Kidney tubule cell (primary cell): ENCODE data around the gene PDK1.
"Not testable (repeated sequence)": the region's sequence is repeated elsewhere in the genome, so short reads cannot be mapped to it uniquely, and the experiment has no call there.

ENCODE experiments used
- DNase-seq: peaks from one replicate; pipeline ENCODE4 v3.0.0-alpha.2; 2018; ENCODE audit warnings: low spot score

The PDK1 gene

DNA sequence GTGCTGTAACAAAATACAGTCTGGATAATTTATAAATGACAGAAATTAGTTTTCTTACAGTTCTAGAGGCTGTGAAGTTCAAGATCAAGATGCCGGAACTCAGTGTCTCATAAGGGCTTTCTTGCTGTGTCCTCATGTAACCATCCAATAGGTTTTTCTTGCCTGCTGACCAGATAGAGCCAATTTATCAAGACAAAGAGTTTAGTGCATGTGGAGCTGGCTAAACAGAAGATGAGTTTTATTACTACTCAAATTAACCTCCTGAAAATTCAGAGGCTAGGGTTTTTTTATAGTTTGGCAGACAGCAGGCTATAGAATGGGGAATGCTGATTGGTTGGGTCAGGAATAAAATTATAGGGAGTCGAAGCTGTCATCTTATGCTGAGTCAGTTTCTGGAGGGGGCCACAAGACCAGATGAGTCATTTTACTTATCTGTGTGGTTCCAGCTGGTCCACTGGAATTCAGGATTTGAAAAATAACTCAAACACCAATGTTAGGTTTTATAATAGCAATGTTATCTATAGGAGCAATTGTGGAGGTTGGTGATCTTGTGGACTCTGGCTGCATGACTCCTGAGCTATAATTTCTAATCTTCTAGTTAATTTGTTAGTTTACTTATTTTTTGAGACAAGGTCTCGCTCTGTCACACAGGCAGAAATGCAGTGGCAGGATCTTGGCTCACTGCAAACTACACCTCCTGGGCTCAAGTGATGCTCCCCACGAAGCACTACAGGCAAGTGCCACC lies 3.2 kb upstream of the PDK1 start:
- peak; percentile 69 for DNase-seq

DNA sequence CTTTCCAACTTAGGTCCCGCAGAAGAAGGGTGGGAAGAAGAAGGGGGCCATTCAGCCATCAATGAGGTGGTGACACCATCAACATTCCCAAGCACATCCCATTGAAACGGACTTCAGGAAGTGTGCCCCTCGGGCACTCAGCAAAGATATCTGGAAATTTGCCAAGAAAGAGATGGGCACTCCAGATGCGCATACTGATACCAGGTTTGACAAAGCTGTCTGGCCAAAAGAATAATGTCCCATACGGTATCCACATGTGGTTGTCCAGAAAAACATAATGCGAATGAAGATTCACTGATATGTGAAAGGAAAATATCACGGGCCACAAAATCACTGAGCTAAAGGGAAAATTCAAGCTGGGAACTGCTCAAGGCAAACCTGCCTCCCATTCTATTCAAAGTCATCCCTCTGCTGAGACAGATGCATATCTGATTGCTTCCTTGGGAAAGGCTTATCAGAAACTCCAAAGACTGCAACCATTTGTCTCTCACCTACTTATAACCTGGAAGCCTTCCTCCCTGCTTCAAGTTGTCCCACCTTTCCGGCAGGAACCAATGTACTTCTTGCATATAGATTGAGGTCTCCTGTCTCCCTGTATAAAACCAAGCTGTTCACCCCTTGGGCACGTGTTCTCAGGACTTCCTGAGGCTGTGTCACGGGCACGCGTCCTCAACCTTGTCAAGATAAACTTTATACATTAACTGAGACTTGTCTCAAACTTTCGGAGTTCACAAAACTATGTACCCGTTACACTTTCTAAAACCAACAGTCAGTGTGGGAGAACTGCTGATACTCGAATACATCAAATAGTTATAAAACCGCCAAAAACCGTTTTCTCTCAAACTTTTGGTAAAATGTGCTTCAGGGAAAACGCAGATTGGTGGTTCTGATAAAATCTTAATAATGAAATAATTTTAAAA lies 1.3 kb upstream of the PDK1 start:
- peak; percentile 20 for DNase-seq

GRCh38 chr2:172555272-172555521 lies 693 bp upstream of the PDK1 start:
- no peak for DNase-seq

DNA sequence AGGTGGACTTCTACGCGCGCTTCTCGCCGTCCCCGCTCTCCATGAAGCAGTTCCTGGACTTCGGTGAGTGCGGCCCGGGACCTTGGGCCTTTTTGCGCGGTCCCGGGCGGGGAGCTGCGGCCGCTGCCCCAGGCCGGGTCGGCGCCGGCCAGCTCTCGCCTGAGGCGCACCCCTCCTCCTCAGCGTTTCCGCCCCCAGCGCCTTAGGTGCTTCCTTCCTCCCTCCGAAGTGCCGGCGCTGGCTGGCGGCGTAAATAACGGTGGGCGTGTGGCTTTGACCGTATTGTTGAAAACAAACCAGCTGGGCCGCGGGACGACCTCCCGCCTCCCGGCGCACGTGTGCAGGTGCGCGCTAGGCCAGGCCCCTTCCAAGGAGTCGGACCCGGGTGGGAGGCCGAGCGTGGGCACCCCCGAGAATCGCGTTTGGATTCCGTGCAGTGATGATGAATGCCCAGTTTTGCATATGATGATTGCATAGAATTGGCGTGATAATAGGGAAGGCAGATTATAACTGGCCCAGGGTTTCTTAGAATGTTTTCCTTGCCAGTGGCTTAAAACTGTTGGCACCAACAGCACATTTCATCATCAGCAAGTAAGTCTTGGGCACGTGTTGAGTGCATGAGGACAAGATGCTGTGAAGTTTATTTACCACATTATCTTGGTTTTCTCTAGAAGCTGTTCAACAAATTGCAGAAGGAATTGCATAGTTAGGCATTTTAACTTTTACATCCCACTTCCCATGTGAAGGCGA lies 569 bp downstream of the PDK1 start:
- peak; percentile 80 for DNase-seq

GRCh38 chr2:172558372-172558771 lies 2.5 kb downstream of the PDK1 start:
- DNase-seq = no peak

DNA sequence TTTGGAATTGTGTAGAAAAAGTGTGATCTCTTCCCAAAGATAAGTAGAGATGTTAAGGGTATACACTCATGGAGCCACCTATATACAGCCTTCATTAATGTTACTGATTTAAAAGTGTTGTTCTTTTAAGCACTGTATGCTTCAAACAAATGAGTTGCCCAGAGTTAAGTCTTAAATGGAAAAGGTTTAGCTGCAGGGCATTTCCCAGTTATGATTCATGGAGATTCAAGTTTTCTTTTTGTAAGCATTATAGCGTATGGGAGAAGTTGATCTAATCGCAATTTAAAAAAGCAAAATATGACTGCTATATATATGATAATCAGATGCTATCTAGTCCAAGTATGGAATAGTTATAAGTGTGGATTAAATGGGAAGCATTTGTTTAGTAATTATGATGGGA lies 4.8 kb downstream of the PDK1 start:
- DNase-seq = no peak

DNA sequence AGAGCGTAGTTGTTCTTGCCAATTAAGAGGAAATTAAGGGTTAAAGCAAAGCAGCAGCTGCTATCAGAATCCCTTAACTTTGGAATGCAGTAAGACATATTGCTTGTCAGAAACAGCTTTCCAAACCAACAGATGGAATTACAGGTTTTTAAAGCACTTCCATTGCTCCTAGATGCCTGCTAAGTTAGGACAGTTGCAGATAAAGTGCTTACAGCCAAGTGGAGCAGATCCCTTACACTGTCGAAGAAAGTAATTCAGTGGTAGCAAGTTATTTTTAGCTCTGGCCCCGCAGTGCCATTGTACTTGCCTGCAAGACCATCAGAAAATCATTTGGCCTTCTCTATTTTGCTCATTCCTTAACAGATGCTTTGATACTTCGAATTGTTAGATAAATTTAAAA lies 5.4 kb downstream of the PDK1 start:
- DNase-seq = no peak

GRCh38 chr2:172562298-172562697 lies 6.4 kb downstream of the PDK1 start:
- DNase-seq = no peak

GRCh38 chr2:172564376-172564775 lies 8.5 kb downstream of the PDK1 start:
- DNase-seq = no peak

DNA sequence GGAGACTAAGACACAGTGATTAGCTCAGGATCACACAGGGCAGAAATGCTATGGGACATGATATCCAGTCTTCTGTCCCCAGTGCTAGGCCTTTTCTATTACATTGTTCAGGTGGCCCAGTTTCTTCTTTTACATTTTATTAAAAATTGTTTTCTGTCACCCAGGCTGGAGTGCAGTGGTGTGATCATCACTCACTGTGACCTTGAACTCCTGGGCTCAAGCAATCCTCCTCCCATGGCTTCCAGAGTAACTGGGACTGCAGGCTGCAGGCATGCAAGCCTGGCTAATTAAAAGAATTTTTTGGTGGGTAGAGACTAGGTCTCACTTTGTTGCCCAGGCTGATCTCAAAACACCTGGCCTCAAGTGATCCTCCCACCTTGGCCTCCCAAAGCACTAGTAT lies 15.4 kb downstream of the PDK1 start:
- DNase-seq = no peak

GRCh38 chr2:172572981-172573380 lies 17.1 kb downstream of the PDK1 start:
- no peak for DNase-seq

- no peak for DNase-seq
Observed at GRCh38 chr2:172574965-172575364, 19.1 kb downstream of the PDK1 start.

DNA sequence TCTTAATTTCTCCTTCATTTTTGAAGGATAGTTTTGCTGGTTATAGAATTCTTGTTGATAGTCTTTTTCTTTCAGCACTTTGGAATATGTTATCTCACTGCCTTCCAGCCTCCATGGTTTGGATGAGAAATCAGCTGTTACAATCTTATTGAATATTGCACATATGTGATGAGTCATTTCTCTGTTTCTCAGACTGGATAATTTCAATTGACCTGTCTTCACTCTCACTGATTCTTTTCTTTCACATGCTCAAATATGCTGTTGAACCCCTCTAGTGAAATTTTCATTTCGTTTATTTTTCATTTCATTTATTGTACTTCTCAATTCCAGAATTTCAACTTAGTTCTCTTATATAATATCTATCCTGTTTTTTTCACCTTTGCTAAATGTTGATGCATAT lies 22.2 kb downstream of the PDK1 start:
- no peak for DNase-seq

GRCh38 chr2:172578860-172579512 lies 23.1 kb downstream of the PDK1 start:
- no peak for DNase-seq

- DNase-seq = no peak
Observed at GRCh38 chr2:172580544-172580943, 24.7 kb downstream of the PDK1 start.

DNA sequence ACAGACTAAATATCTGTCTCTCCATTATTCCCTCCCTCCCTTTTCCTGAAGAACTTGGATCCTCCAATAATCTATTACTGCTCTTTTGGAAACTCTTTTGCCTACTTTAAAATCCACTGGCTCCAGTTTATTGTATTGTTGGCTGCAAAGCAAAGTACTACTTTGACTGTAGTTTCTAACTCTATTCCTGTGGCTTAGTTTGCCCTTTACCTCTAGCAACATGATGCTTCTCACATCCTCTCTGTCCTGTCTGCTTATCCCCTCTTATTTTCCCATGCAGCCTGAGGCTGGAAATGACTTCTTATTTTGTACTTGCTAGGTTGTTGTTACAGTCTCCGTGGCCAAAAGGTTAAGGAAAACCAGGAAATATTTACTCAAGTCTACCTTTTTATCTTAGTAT lies 26.8 kb downstream of the PDK1 start:
- DNase-seq = no peak

- no peak for DNase-seq
Observed at GRCh38 chr2:172586245-172586891, 30.5 kb downstream of the PDK1 start.

GRCh38 chr2:172587231-172587630 lies 31.3 kb downstream of the PDK1 start:
- DNase-seq = not testable (repeated sequence)

GRCh38 chr2:172588931-172589330 lies 33.0 kb downstream of the PDK1 start:
- peak; percentile 83 for DNase-seq

- not testable (repeated sequence) for DNase-seq
Observed at GRCh38 chr2:172591386-172591785, 35.5 kb downstream of the PDK1 start.

- DNase-seq = not testable (repeated sequence)
Observed at GRCh38 chr2:172592190-172592589, 36.3 kb downstream of the PDK1 start.

- no peak for DNase-seq
Observed at GRCh38 chr2:172596776-172597175, 40.9 kb downstream of the PDK1 start.
